GM23338 (cell line): Measurements from ENCODE around the gene TCF7L1. TPM values are rescaled to one million over a fixed set of nuclear protein-coding genes. Genes with fewer than 3 reads are reported as not detected.

Source experiments
- ATAC-seq: fragments of 200-7000 bp; cut with Tn5 transposase; 3 replicates; pipeline ENCODE4 v1.9.1; 2020
- DNase-seq: peaks from one replicate; pipeline ENCODE4 v3.0.0-alpha.2; 2015; ENCODE audit warnings: low spot score
- H2AFZ ChIP-seq: fragments of 200-600 bp; sonication (generic); 2 replicates; pipeline ENCODE4 v1.8.0; 2016; ENCODE audit warnings: antibody characterized with exemption, mild to moderate bottlenecking, moderate library complexity
- H3F3A ChIP-seq: fragments of 200-600 bp; sonication (generic); replicated peaks from 2 replicates; pipeline ENCODE4 v1.8.0; 2017; ENCODE audit warnings: antibody characterized with exemption, mixed run types, low read depth
- H3K27ac ChIP-seq: fragments of 200-600 bp; sonication (generic); 2 replicates; pipeline ENCODE4 v1.6.1; 2016; ENCODE audit warnings: low read depth
- H3K27me3 ChIP-seq: fragments of 200-600 bp; sonication (generic); 2 replicates; pipeline ENCODE4 v1.8.0; 2016; ENCODE audit warnings: mild to moderate bottlenecking, mixed run types, moderate library complexity; ENCODE audit not compliant: insufficient read depth
- H3K36me3 ChIP-seq: fragments of 200-600 bp; sonication (generic); 2 replicates; pipeline ENCODE4 v1.8.0; 2016; ENCODE audit warnings: mild to moderate bottlenecking; ENCODE audit not compliant: insufficient read depth
- H3K4me1 ChIP-seq: fragments of 200-600 bp; sonication (generic); 2 replicates; pipeline ENCODE4 v1.8.0; 2016; ENCODE audit warnings: mild to moderate bottlenecking, moderate library complexity; ENCODE audit not compliant: insufficient read depth
- H3K4me2 ChIP-seq: fragments of 200-600 bp; sonication (generic); 2 replicates; pipeline ENCODE4 v1.7.1; 2017; ENCODE audit warnings: mixed run types
- H3K4me3 ChIP-seq: fragments of 200-600 bp; sonication (generic); 2 replicates; pipeline ENCODE4 v1.6.1; 2016; ENCODE audit warnings: mixed run types
- H3K79me2 ChIP-seq: fragments of 200-600 bp; sonication (generic); replicated peaks from 2 replicates; pipeline ENCODE4 v1.8.0; 2017; ENCODE audit warnings: mild to moderate bottlenecking; ENCODE audit not compliant: insufficient read depth
- H3K9me2 ChIP-seq: fragments of 200-600 bp; sonication (generic); 2 replicates; pipeline ENCODE4 v1.8.0; 2017; ENCODE audit not compliant: insufficient read depth
- H4K20me1 ChIP-seq: fragments of 200-600 bp; sonication (generic); replicated peaks from 2 replicates; pipeline ENCODE4 v1.8.0; 2017; ENCODE audit warnings: mild to moderate bottlenecking; ENCODE audit not compliant: insufficient read depth
- H3K27ac Mint-ChIP-seq: 2 replicates; pipeline ENCODE4 v1.8.0; 2020; ENCODE audit warnings: inconsistent platforms, mild to moderate bottlenecking, moderate library complexity, mixed read lengths
- H3K27me3 Mint-ChIP-seq: 3 replicates; pipeline ENCODE4 v1.8.0; 2022; ENCODE audit warnings: low read depth, mild to moderate bottlenecking, moderate library complexity, mixed read lengths, inconsistent platforms; ENCODE audit not compliant: insufficient read depth, poor library complexity
- H3K36me3 Mint-ChIP-seq: 3 replicates; pipeline ENCODE4 v1.8.0; 2021; ENCODE audit warnings: low read depth, mild to moderate bottlenecking, inconsistent platforms, moderate library complexity, mixed read lengths
- H3K4me1 Mint-ChIP-seq: 3 replicates; pipeline ENCODE4 v1.8.0; 2020; ENCODE audit warnings: mild to moderate bottlenecking, inconsistent platforms, mixed read lengths
- H3K4me3 Mint-ChIP-seq: 3 replicates; pipeline ENCODE4 v1.8.0; 2021; ENCODE audit warnings: moderate library complexity, mild to moderate bottlenecking, inconsistent platforms, mixed read lengths
- H3K9me3 Mint-ChIP-seq: 3 replicates; pipeline ENCODE4 v1.8.0; 2020; ENCODE audit warnings: moderate library complexity, mild to moderate bottlenecking, inconsistent platforms, mixed read lengths
- CREB1 ChIP-seq: fragments of 250-450 bp; sonication (Bioruptor Pico); IDR thresholded peaks from 2 replicates; pipeline ENCODE4 v1.5.0; 2020; ENCODE audit warnings: low read depth, mild to moderate bottlenecking, moderate library complexity
- EZH2phosphoT487 ChIP-seq: fragments of 200-600 bp; sonication (generic); IDR thresholded peaks from one replicate; pipeline ENCODE4 v1.8.1; 2018; ENCODE audit warnings: antibody characterized with exemption; ENCODE audit not compliant: unreplicated experiment
- JUNB ChIP-seq: IDR thresholded peaks from one replicate; pipeline ENCODE4 v1.6.1; 2016; ENCODE audit warnings: antibody characterized with exemption; ENCODE audit not compliant: unreplicated experiment
- NANOG ChIP-seq: IDR thresholded peaks from 2 replicates; pipeline ENCODE4 v1.6.1; 2016; ENCODE audit warnings: antibody characterized with exemption, borderline replicate concordance
- STAT1 ChIP-seq: IDR thresholded peaks from one replicate; pipeline ENCODE4 v1.6.1; 2016; ENCODE audit warnings: antibody characterized with exemption; ENCODE audit not compliant: unreplicated experiment
- ZNF331 ChIP-seq: fragments of 250-450 bp; sonication (Bioruptor Pico); IDR thresholded peaks from 2 replicates; pipeline ENCODE4 v1.5.0; 2020; ENCODE audit warnings: low read depth, mild to moderate bottlenecking, moderate library complexity
- ZNF462 ChIP-seq: fragments of 250-450 bp; sonication (Bioruptor Pico); IDR thresholded peaks from 2 replicates; pipeline ENCODE4 v1.5.0; 2020; ENCODE audit warnings: mild to moderate bottlenecking, moderate library complexity
- polyA plus RNA-seq: library from polyadenylated mRNA; unstranded; fragments of >200 nt; fragmentation: Nextera tagmentation; extraction: Ambion mirVana; gene quantifications from 2 replicates; pipeline ENCODE4 v1.2.1, GENCODE V29; 2016
- total RNA-seq: library from RNA; depleted of rRNA; stranded (reverse); fragments of >200 nt; shearing (Covaris generic); gene quantifications from 2 replicates; pipeline ENCODE4 v1.2.3, GENCODE V29; 2014
- TF ChIP-seq, protein P1 (sequence below), 2 experiments: fragments of 200-600 bp in 1 of 2; sonication (generic) in 1 of 2; conservative IDR thresholded peaks; 2 replicates each; pipeline versions ENCODE4 v1.5.1 to v1.6.1; 2016 to 2017; ENCODE audit warnings: antibody characterized with exemption in 2 of 2, low read depth in 2 of 2, mild to moderate bottlenecking in 2 of 2, moderate library complexity in 1 of 2
- TF ChIP-seq, protein P2 (sequence below): IDR thresholded peaks from one replicate; pipeline ENCODE4 v1.6.1; 2018; ENCODE audit warnings: antibody characterized with exemption; ENCODE audit not compliant: unreplicated experiment

Gene TCF7L1
- total and polyA plus RNA-seq, 2 experiments from 2014 or later, result 47.3 to 101 TPM

GRCh38 chr2:85340034-85340892 is 207.1 kb downstream of the TCF7L1 start:
- no peak for ATAC-seq
- no peak overlapping the region for H2AFZ ChIP-seq

More at GRCh38 chr2:85340034-85340892, 207.1 kb downstream of the TCF7L1 start:
- H3K9me3 Mint-ChIP-seq, result no peaks in the 10 kb centered on the region; the same call in 2 of the 3 replicates
- Histone ChIP-seq H3K79me2 (no peaks in the 10 kb centered on the region), H4K20me1 (no peaks in the 10 kb centered on the region), H3K4me2 (no peak overlapping the region), H3K27me3 (no peaks in the 10 kb centered on the region), H3K27ac (no peak overlapping the region), H3K4me3 (no peak overlapping the region), H3K4me1 (no peaks in the 10 kb centered on the region; the same call in 1 of the 2 replicates), H3K36me3 (no peaks in the 10 kb centered on the region), H3K9me2 (no peaks in the 10 kb centered on the region), H3F3A (no peaks in the 10 kb centered on the region)
- H3K4me1 Mint-ChIP-seq, result peaks cover 19% of the 10 kb centered on the region
- H3K27ac Mint-ChIP-seq, result no peak overlapping the region; the same call in 1 of the 2 replicates
- no peak for TF ChIP-seq ZNF462 (CRISPR knock-in tag)
- no peak for TF ChIP-seq CREB1 (CRISPR knock-in tag)
- no peak for TF ChIP-seq EZH2phosphoT487
- no peak for TF ChIP-seq STAT1
- TF ChIP-seq, protein P1, sequence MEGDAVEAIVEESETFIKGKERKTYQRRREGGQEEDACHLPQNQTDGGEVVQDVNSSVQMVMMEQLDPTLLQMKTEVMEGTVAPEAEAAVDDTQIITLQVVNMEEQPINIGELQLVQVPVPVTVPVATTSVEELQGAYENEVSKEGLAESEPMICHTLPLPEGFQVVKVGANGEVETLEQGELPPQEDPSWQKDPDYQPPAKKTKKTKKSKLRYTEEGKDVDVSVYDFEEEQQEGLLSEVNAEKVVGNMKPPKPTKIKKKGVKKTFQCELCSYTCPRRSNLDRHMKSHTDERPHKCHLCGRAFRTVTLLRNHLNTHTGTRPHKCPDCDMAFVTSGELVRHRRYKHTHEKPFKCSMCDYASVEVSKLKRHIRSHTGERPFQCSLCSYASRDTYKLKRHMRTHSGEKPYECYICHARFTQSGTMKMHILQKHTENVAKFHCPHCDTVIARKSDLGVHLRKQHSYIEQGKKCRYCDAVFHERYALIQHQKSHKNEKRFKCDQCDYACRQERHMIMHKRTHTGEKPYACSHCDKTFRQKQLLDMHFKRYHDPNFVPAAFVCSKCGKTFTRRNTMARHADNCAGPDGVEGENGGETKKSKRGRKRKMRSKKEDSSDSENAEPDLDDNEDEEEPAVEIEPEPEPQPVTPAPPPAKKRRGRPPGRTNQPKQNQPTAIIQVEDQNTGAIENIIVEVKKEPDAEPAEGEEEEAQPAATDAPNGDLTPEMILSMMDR (conservative IDR thresholded peaks at IDR 0.05; ENCODE audit: low read depth in 2 of 2), result no peak
- TF ChIP-seq, protein P2, sequence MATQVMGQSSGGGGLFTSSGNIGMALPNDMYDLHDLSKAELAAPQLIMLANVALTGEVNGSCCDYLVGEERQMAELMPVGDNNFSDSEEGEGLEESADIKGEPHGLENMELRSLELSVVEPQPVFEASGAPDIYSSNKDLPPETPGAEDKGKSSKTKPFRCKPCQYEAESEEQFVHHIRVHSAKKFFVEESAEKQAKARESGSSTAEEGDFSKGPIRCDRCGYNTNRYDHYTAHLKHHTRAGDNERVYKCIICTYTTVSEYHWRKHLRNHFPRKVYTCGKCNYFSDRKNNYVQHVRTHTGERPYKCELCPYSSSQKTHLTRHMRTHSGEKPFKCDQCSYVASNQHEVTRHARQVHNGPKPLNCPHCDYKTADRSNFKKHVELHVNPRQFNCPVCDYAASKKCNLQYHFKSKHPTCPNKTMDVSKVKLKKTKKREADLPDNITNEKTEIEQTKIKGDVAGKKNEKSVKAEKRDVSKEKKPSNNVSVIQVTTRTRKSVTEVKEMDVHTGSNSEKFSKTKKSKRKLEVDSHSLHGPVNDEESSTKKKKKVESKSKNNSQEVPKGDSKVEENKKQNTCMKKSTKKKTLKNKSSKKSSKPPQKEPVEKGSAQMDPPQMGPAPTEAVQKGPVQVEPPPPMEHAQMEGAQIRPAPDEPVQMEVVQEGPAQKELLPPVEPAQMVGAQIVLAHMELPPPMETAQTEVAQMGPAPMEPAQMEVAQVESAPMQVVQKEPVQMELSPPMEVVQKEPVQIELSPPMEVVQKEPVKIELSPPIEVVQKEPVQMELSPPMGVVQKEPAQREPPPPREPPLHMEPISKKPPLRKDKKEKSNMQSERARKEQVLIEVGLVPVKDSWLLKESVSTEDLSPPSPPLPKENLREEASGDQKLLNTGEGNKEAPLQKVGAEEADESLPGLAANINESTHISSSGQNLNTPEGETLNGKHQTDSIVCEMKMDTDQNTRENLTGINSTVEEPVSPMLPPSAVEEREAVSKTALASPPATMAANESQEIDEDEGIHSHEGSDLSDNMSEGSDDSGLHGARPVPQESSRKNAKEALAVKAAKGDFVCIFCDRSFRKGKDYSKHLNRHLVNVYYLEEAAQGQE, result no peak
- no peak for TF ChIP-seq NANOG
- TF ChIP-seq JUNB, result no peak
- no peak for TF ChIP-seq ZNF331 (CRISPR knock-in tag)
- no peak for DNase-seq
- no peak overlapping the region for H3K4me3 Mint-ChIP-seq
- peaks cover 4% of the 10 kb centered on the region for H3K27me3 Mint-ChIP-seq
- H3K36me3 Mint-ChIP-seq, result peaks cover 4% of the 10 kb centered on the region; the same call in 1 of the 3 replicates
